HCT116 (cell line): Measurements from ENCODE around the gene GCSAM. TPM values are rescaled to one million over a fixed set of nuclear protein-coding genes. Genes with fewer than 3 reads are reported as not detected.

Source experiments
- ATAC-seq: fragments of 200-7000 bp; cut with Tn5 transposase; 2 replicates; pipeline ENCODE4 v1.9.1; 2020; ENCODE audit warnings: mild to moderate bottlenecking, moderate library complexity
- BruUV-seq: library from RNA; stranded (reverse); fragments of 400-500 nt; replicated peaks from 2 replicates; lab custom pipeline; 2021; lab: Mats Ljungman, UMichigan
- CTCF ChIA-PET: fragments of 300-600 bp; sonication (Branson Sonifier 250); formaldehyde crosslinking; loops from one replicate; lab custom pipeline; 2021; ENCODE audit warnings: antibody characterized with exemption; lab: Charles Lee
- POLR2A ChIA-PET: fragments of 300-600, 350-600 bp; sonication (Branson Sonifier 250); formaldehyde crosslinking; loops from one replicate; lab custom pipeline; 2021; ENCODE audit warnings: antibody characterized with exemption; lab: Charles Lee
- RAD21 ChIA-PET, 2 experiments: fragments of 300-600 bp; sonication (Branson Sonifier 250); formaldehyde crosslinking; loops; one replicate each; lab custom pipeline; 2023; ENCODE audit warnings: low total read pairs in 2 of 2; ENCODE audit not compliant: uncharacterized antibody in 2 of 2, unreplicated experiment in 2 of 2, low non-redundant PET in 1 of 2; lab: Charles Lee
- DNase-seq: peaks from one replicate; pipeline ENCODE4 v3.0.0-alpha.2; 2010; ENCODE audit warnings: low read depth, low spot score
- H2AFZ ChIP-seq: fragments of 200-600 bp; shearing (Covaris generic), sonication (generic); 2 replicates; pipeline ENCODE4 v1.6.1; 2017; ENCODE audit warnings: low read depth, mixed run types, mixed read lengths, antibody characterized with exemption, low read length; ENCODE audit not compliant: poor library complexity, severe bottlenecking
- H3K27ac ChIP-seq: 2 replicates; pipeline ENCODE4 v1.5.1; 2012; ENCODE audit warnings: low read depth, low read length
- H3K27me3 ChIP-seq: fragments of 200-600 bp; sonication (generic); 2 replicates; pipeline ENCODE4 v1.6.1; 2016; ENCODE audit warnings: mixed run types, low read length, mixed read lengths; ENCODE audit not compliant: insufficient read depth
- H3K36me3 ChIP-seq, 2 experiments: fragments of 200-500 bp in 1 of 2; fragments of 200-600 bp in 1 of 2; sonication (Bioruptor generic) in 1 of 2; sonication (generic) in 1 of 2; 2 replicates each; pipeline versions ENCODE4 v1.5.1 to v1.6.1; 2014 to 2016; ENCODE audit warnings: low read length in 2 of 2, inconsistent platforms in 1 of 2, mixed read lengths in 1 of 2, mixed run types in 1 of 2; ENCODE audit not compliant: insufficient read depth in 2 of 2, control insufficient read depth in 1 of 2
- H3K4me1 ChIP-seq, 2 experiments: fragments of 200-600 bp in 1 of 2; sonication (generic) in 1 of 2; 2 replicates each; pipeline versions ENCODE4 v1.5.1 to v1.6.1; 2012 to 2017; ENCODE audit warnings: low read length in 2 of 2, inconsistent platforms in 1 of 2, mild to moderate bottlenecking in 1 of 2, mixed read lengths in 1 of 2, mixed run types in 1 of 2, moderate library complexity in 1 of 2; ENCODE audit not compliant: insufficient read depth in 2 of 2, control insufficient read depth in 1 of 2
- H3K4me2 ChIP-seq: fragments of 200-600 bp; sonication (generic); 2 replicates; pipeline ENCODE4 v1.6.1; 2017; ENCODE audit warnings: mixed run types, low read length, mixed read lengths
- H3K4me3 ChIP-seq, 2 experiments: fragments of 200-600 bp in 1 of 2; sonication (generic) in 1 of 2; replicated peaks in 1 of 2; 2 replicates each; pipeline ENCODE4 v1.5.1; 2011 to 2016; ENCODE audit warnings: low read length in 2 of 2, control low read depth in 1 of 2, low read depth in 1 of 2, mild to moderate bottlenecking in 1 of 2, mixed read lengths in 1 of 2, mixed run types in 1 of 2
- H3K79me2 ChIP-seq: fragments of 200-600 bp; sonication (generic); 2 replicates; pipeline ENCODE4 v1.6.1; 2017; ENCODE audit warnings: mild to moderate bottlenecking, mixed run types, low read length, moderate library complexity, mixed read lengths; ENCODE audit not compliant: insufficient read depth
- H3K9ac ChIP-seq: fragments of 200-600 bp; sonication (generic); 2 replicates; pipeline ENCODE4 v1.6.1; 2016; ENCODE audit warnings: low read length, mixed read lengths
- H3K9me2 ChIP-seq: fragments of 200-600 bp; sonication (generic), shearing (Covaris generic); 2 replicates; pipeline ENCODE4 v1.6.1; 2017; ENCODE audit warnings: mixed run types, mild to moderate bottlenecking, moderate library complexity; ENCODE audit not compliant: insufficient read depth
- H3K9me3 ChIP-seq, 2 experiments: fragments of 200-500 bp in 1 of 2; fragments of 200-600 bp in 1 of 2; sonication (Bioruptor generic) in 1 of 2; sonication (generic) in 1 of 2; 2 replicates each; pipeline ENCODE4 v1.6.1; 2014 to 2017; ENCODE audit warnings: low read length in 2 of 2, mixed read lengths in 2 of 2, inconsistent platforms in 1 of 2, low read depth in 1 of 2, mild to moderate bottlenecking in 1 of 2, mixed run types in 1 of 2, moderate library complexity in 1 of 2; ENCODE audit not compliant: control insufficient read depth in 1 of 2, insufficient read depth in 1 of 2
- H4K20me1 ChIP-seq: fragments of 200-600 bp; sonication (generic), shearing (Covaris generic); 2 replicates; pipeline ENCODE4 v1.6.1; 2017; ENCODE audit warnings: mixed run types, mild to moderate bottlenecking, moderate library complexity; ENCODE audit not compliant: insufficient read depth
- ATF3 ChIP-seq: IDR thresholded peaks from 2 replicates; pipeline ENCODE4 v1.6.1; 2012
- CEBPB ChIP-seq: IDR thresholded peaks from 2 replicates; pipeline ENCODE4 v1.6.1; 2012; ENCODE audit warnings: low read depth
- EGR1 ChIP-seq: IDR thresholded peaks from 2 replicates; pipeline ENCODE4 v1.6.1; 2012; ENCODE audit warnings: low read depth
- EZH2 ChIP-seq: fragments of 200-600 bp; sonication (generic); IDR thresholded peaks from 2 replicates; pipeline ENCODE4 v1.6.1; 2017; ENCODE audit warnings: antibody characterized with exemption, mixed run types
- FOSL1 ChIP-seq: IDR thresholded peaks from 2 replicates; pipeline ENCODE4 v1.6.1; 2012; ENCODE audit warnings: low read depth
- JUND ChIP-seq: IDR thresholded peaks from 2 replicates; pipeline ENCODE4 v1.6.1; 2012
- POLR2AphosphoS5 ChIP-seq: IDR thresholded peaks from 2 replicates; pipeline ENCODE4 v1.6.1; 2011; ENCODE audit warnings: mild to moderate bottlenecking, low read depth, low read length, moderate library complexity
- SIN3A ChIP-seq: IDR thresholded peaks from 2 replicates; pipeline ENCODE4 v1.6.1; 2012; ENCODE audit warnings: low read depth
- SP1 ChIP-seq: IDR thresholded peaks from 2 replicates; pipeline ENCODE4 v1.6.1; 2012; ENCODE audit warnings: low read depth
- SRF ChIP-seq: IDR thresholded peaks from 2 replicates; pipeline ENCODE4 v1.6.1; 2012; ENCODE audit warnings: low read depth
- TCF7L2 ChIP-seq: IDR thresholded peaks from 2 replicates; pipeline ENCODE4 v1.7.0; 2011; ENCODE audit warnings: borderline replicate concordance, inconsistent platforms; ENCODE audit not compliant: insufficient read depth, insufficient read length; ENCODE audit errors: extremely low read depth
- YY1 ChIP-seq: IDR thresholded peaks from 2 replicates; pipeline ENCODE4 v1.6.1; 2011; ENCODE audit warnings: low read length, low read depth, moderate library complexity, mild to moderate bottlenecking; ENCODE audit not compliant: insufficient replicate concordance; ENCODE audit errors: extremely low read depth
- ZBTB33 ChIP-seq: IDR thresholded peaks from 2 replicates; pipeline ENCODE4 v1.6.1; 2011; ENCODE audit warnings: mild to moderate bottlenecking, low read length, moderate library complexity; ENCODE audit not compliant: insufficient replicate concordance; ENCODE audit errors: extremely low read depth
- ZFX ChIP-seq: fragments of 450-650 bp; IDR thresholded peaks from 2 replicates; pipeline ENCODE4 v1.6.1; 2017
- intact Hi-C: fragments of 100-400 bp; cut with micrococcal nuclease; formaldehyde crosslinking; loops from 2 replicates; pipeline ENCODE4 v1.10.0; 2022
- total RNA-seq: library from RNA; stranded (reverse); gene quantifications from one replicate; pipeline ENCODE4 v1.2.1, GENCODE V29; 2021; ENCODE audit not compliant: unreplicated experiment
- TF ChIP-seq, protein P1 (sequence below), 3 experiments: fragments of 200-600 bp in 1 of 3; sonication (generic) in 1 of 3; IDR thresholded peaks in 2 of 3; conservative IDR thresholded peaks in 1 of 3; 2 replicates each; pipeline ENCODE4 v1.5.1; 2012 to 2017; ENCODE audit warnings: low read depth in 2 of 3, low read length in 2 of 3, antibody characterized with exemption in 1 of 3, borderline replicate concordance in 1 of 3, control low read depth in 1 of 3, mild to moderate bottlenecking in 1 of 3, mixed read lengths in 1 of 3, mixed run types in 1 of 3, moderate library complexity in 1 of 3; ENCODE audit not compliant: insufficient read depth in 1 of 3

GCSAM gene
- total RNA-seq, 1 experiment from 2014 or later, result not detected

- RAD21 ChIA-PET, result no interaction called here
- Histone ChIP-seq H3K9ac (no peak overlapping the region), H3K27ac (no peak overlapping the region), H3K4me1 (no peaks in the 10 kb centered on the region; a peak in 1 of 4 replicates), H3K4me3 (no peak overlapping the region), H3K9me2 (no peaks in the 10 kb centered on the region), H2AFZ (no peak overlapping the region), H3K36me3 (peaks cover 4 to 5% of the 10 kb centered on the region in 2 experiments; a peak in 2 of 4 replicates), H3K9me3 (no peaks in the 10 kb centered on the region), H3K4me2 (no peak overlapping the region), H3K79me2 (no peaks in the 10 kb centered on the region), H4K20me1 (no peaks in the 10 kb centered on the region), H3K27me3 (no peaks in the 10 kb centered on the region)
- CTCF ChIA-PET, result interaction anchor here (1.2 kb wide), 1 partner anchor 21 kb away, joined by 3 read pairs; no protein-coding TSS in a partner anchor
- no peak for ATAC-seq
- TF ChIP-seq ATF3 (no peak), EGR1 (no peak), CEBPB (no peak), EZH2 (no peak), ZFX (no peak), SRF (no peak), JUND (no peak), SP1 (no peak), POLR2AphosphoS5 (no peak), FOSL1 (no peak), SIN3A (no peak), ZBTB33 (no peak), YY1 (no peak), TCF7L2 (no peak)
- TF ChIP-seq, protein P1, sequence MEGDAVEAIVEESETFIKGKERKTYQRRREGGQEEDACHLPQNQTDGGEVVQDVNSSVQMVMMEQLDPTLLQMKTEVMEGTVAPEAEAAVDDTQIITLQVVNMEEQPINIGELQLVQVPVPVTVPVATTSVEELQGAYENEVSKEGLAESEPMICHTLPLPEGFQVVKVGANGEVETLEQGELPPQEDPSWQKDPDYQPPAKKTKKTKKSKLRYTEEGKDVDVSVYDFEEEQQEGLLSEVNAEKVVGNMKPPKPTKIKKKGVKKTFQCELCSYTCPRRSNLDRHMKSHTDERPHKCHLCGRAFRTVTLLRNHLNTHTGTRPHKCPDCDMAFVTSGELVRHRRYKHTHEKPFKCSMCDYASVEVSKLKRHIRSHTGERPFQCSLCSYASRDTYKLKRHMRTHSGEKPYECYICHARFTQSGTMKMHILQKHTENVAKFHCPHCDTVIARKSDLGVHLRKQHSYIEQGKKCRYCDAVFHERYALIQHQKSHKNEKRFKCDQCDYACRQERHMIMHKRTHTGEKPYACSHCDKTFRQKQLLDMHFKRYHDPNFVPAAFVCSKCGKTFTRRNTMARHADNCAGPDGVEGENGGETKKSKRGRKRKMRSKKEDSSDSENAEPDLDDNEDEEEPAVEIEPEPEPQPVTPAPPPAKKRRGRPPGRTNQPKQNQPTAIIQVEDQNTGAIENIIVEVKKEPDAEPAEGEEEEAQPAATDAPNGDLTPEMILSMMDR (IDR thresholded peaks at IDR 0.05 in 2 of 3, conservative IDR thresholded peaks at IDR 0.05 in 1 of 3; ENCODE audit: borderline replicate concordance in 1 of 3, insufficient read depth in 1 of 3, low read depth in 2 of 3, low read length in 2 of 3), result no peak
- POLR2A ChIA-PET, result no interaction called here
- DNase-seq, result no peak
- no TSS peak for BruUV-seq
- intact Hi-C loops, result no loop called here
These were observed 494 bp downstream of the GCSAM start for GRCh38 chr3:112132554-112132953.
